IMR-90 (cell line): ENCODE measurements around the gene CC2D2A. TPM values are rescaled to one million over a fixed set of nuclear protein-coding genes. Genes with fewer than 3 reads are reported as not detected.

Experiments used
- ATAC-seq: fragments of 200-7000 bp; cut with Tn5 transposase; 2 replicates; pipeline ENCODE4 v1.9.1; 2020; ENCODE audit warnings: low read depth, mild to moderate bottlenecking, moderate library complexity
- BruUV-seq: library from RNA; stranded (reverse); fragments of 400-500 nt; replicated peaks from 2 replicates; lab custom pipeline; 2021; lab: Mats Ljungman, UMichigan
- CTCF ChIA-PET: fragments of 300-600 bp; formaldehyde crosslinking; extraction: SDS; loops from one replicate; lab custom pipeline; 2021; ENCODE audit warnings: antibody characterized with exemption; lab: Yijun Ruan, JAX
- POLR2A ChIA-PET: fragments of 300-600 bp; sonication (Branson Sonifier 250); formaldehyde crosslinking; loops from one replicate; lab custom pipeline; 2022; ENCODE audit warnings: antibody characterized with exemption; ENCODE audit not compliant: unreplicated experiment; lab: Charles Lee
- DNase-seq: peaks from one replicate; pipeline ENCODE4 v3.0.0; 2013
- H2AFZ ChIP-seq: replicated peaks from 2 replicates; pipeline ENCODE3; 2013; ENCODE audit warnings: low read length, mild to moderate bottlenecking; ENCODE audit not compliant: poor library complexity
- H2AK5ac ChIP-seq: 2 replicates; pipeline ENCODE4 v1.6.1; 2013; ENCODE audit warnings: low read depth, low read length, inconsistent platforms
- H2AK9ac ChIP-seq: replicated peaks from 2 replicates; pipeline ENCODE3; 2013; ENCODE audit warnings: mild to moderate bottlenecking, low read depth, low read length, moderate library complexity; ENCODE audit not compliant: poor library complexity
- H2BK120ac ChIP-seq: 2 replicates; pipeline ENCODE4 v1.6.1; 2013; ENCODE audit warnings: low read depth, low read length, inconsistent platforms
- H2BK15ac ChIP-seq: 3 replicates; pipeline ENCODE4 v1.6.1; 2013; ENCODE audit warnings: low read depth, low read length, inconsistent platforms
- H2BK20ac ChIP-seq: 2 replicates; pipeline ENCODE4 v1.6.1; 2013; ENCODE audit warnings: low read depth, mild to moderate bottlenecking, inconsistent platforms, low read length, moderate library complexity
- H2BK5ac ChIP-seq: 2 replicates; pipeline ENCODE4 v1.6.1; 2013; ENCODE audit warnings: mild to moderate bottlenecking, low read depth, low read length, inconsistent platforms; ENCODE audit not compliant: poor library complexity, severe bottlenecking
- H3K14ac ChIP-seq: replicated peaks from 2 replicates; pipeline ENCODE4 v1.6.1; 2013; ENCODE audit warnings: low read depth, low read length, inconsistent platforms
- H3K18ac ChIP-seq: 2 replicates; pipeline ENCODE4 v1.6.1; 2013; ENCODE audit warnings: low read depth, low read length, control low read depth
- H3K23ac ChIP-seq: 2 replicates; pipeline ENCODE4 v1.6.1; 2013; ENCODE audit warnings: low read depth, low read length, inconsistent platforms
- H3K27ac ChIP-seq: 2 replicates; pipeline ENCODE4 v1.5.1; 2013; ENCODE audit warnings: mild to moderate bottlenecking, control low read depth, low read length; ENCODE audit not compliant: insufficient read depth
- H3K27me3 ChIP-seq: 2 replicates; pipeline ENCODE4 v1.6.1; 2013; ENCODE audit warnings: low read length; ENCODE audit not compliant: control insufficient read depth, insufficient read depth
- H3K36me3 ChIP-seq: 2 replicates; pipeline ENCODE4 v1.6.1; 2013; ENCODE audit warnings: low read length, mixed read lengths; ENCODE audit not compliant: control insufficient read depth, insufficient read depth
- H3K4ac ChIP-seq: 2 replicates; pipeline ENCODE4 v1.6.1; 2013; ENCODE audit warnings: low read depth, low read length, inconsistent platforms
- H3K4me1 ChIP-seq: 2 replicates; pipeline ENCODE4 v1.6.1; 2013; ENCODE audit warnings: low read length, mixed read lengths; ENCODE audit not compliant: control insufficient read depth, insufficient read depth
- H3K4me2 ChIP-seq: 2 replicates; pipeline ENCODE4 v1.6.1; 2013; ENCODE audit warnings: low read depth, mild to moderate bottlenecking, control low read depth, low read length, moderate library complexity
- H3K4me3 ChIP-seq: 2 replicates; pipeline ENCODE4 v1.5.1; 2013; ENCODE audit warnings: low read depth, mild to moderate bottlenecking, control low read depth, low read length, moderate library complexity; ENCODE audit not compliant: insufficient read depth
- H3K56ac ChIP-seq: 2 replicates; pipeline ENCODE4 v1.6.1; 2013; ENCODE audit warnings: low read length, inconsistent platforms; ENCODE audit not compliant: insufficient read depth; ENCODE audit errors: extremely low read depth
- H3K79me1 ChIP-seq, 2 experiments: 2 replicates each; pipeline ENCODE4 v1.6.1; 2013; ENCODE audit warnings: low read length in 2 of 2, inconsistent platforms in 1 of 2, low read depth in 1 of 2
- H3K9ac ChIP-seq: 2 replicates; pipeline ENCODE4 v1.6.1; 2013; ENCODE audit warnings: low read depth, low read length, control low read depth
- H3K9me1 ChIP-seq: 2 replicates; pipeline ENCODE4 v1.6.1; 2013; ENCODE audit warnings: low read length, inconsistent platforms; ENCODE audit not compliant: insufficient read depth
- H3K9me3 ChIP-seq: 2 replicates; pipeline ENCODE4 v1.6.1; 2013; ENCODE audit warnings: low read length; ENCODE audit not compliant: control insufficient read depth, insufficient read depth
- H4K20me1 ChIP-seq: 2 replicates; pipeline ENCODE4 v1.6.1; 2013; ENCODE audit warnings: low read length, inconsistent platforms; ENCODE audit not compliant: insufficient read depth
- H4K5ac ChIP-seq: 2 replicates; pipeline ENCODE4 v1.6.1; 2013; ENCODE audit warnings: mild to moderate bottlenecking, low read depth, low read length, control low read depth
- H4K8ac ChIP-seq, 2 experiments: 2 replicates each; pipeline ENCODE4 v1.6.1; 2013; ENCODE audit warnings: low read depth in 2 of 2, low read length in 2 of 2, control low read depth in 1 of 2, inconsistent platforms in 1 of 2
- H4K91ac ChIP-seq: 2 replicates; pipeline ENCODE4 v1.6.1; 2013; ENCODE audit warnings: low read depth, low read length, inconsistent platforms; ENCODE audit not compliant: insufficient read depth
- CHD1 ChIP-seq: IDR thresholded peaks from 2 replicates; pipeline ENCODE4 v1.6.1; 2012; ENCODE audit warnings: low read depth, low read length, improper control_type of control experiment
- ELK1 ChIP-seq: fragments of 150-350 bp; IDR thresholded peaks from 2 replicates; pipeline ENCODE4 v1.6.1; 2016; ENCODE audit warnings: low read depth, mild to moderate bottlenecking, low read length, moderate library complexity, borderline replicate concordance
- FOS ChIP-seq: fragments of 150-350 bp; IDR thresholded peaks from 2 replicates; pipeline ENCODE4 v1.6.1; 2016; ENCODE audit warnings: low read depth, low read length
- MXI1 ChIP-seq: IDR thresholded peaks from 2 replicates; pipeline ENCODE4 v1.6.1; 2012; ENCODE audit warnings: low read depth, mild to moderate bottlenecking, low read length, moderate library complexity, borderline replicate concordance
- NFE2L2 ChIP-seq: fragments of 150-350 bp; IDR thresholded peaks from 2 replicates; pipeline ENCODE4 v1.6.1; 2016; ENCODE audit warnings: low read depth, mild to moderate bottlenecking, low read length
- POLR2A ChIP-seq: IDR thresholded peaks from 2 replicates; pipeline ENCODE4 v1.6.1; 2012; ENCODE audit warnings: mild to moderate bottlenecking, low read depth, low read length
- RCOR1 ChIP-seq: IDR thresholded peaks from 2 replicates; pipeline ENCODE4 v1.6.1; 2012; ENCODE audit warnings: mild to moderate bottlenecking, low read length, improper control_type of control experiment; ENCODE audit not compliant: insufficient replicate concordance
- whole genome bisulfite sequencing, 2 experiments: methylation state at CpG; one replicate each; pipeline versions ENCODE4 v1.1.5 to v1.1.7; 2013; ENCODE audit warnings: missing lambda C conversion rate in 2 of 2; ENCODE audit not compliant: insufficient read length in 1 of 2; ENCODE audit errors: extremely low coverage in 2 of 2; 5-methylcytosine and 5-hydroxymethylcytosine counted together
- dilution Hi-C: fragments of 300-500 bp; cut with HindIII; formaldehyde crosslinking; loops from one replicate; pipeline ENCODE4 v1.14.3; 2018; ENCODE audit warnings: low sequenced_read_pairs; ENCODE audit not compliant: unreplicated experiment
- in situ Hi-C: fragments of 300-500 bp; cut with MboI; formaldehyde crosslinking; loops from 3 replicates; pipeline ENCODE4 v1.14.3; 2019; ENCODE audit warnings: low sequenced_read_pairs, inconsistent platforms, mixed read lengths
- intact Hi-C: fragments of 100-400 bp; cut with micrococcal nuclease; formaldehyde crosslinking; loops from 2 replicates; pipeline ENCODE4 v1.10.0; 2022
- polyA plus RNA-seq, 3 experiments: library from polyadenylated mRNA; depleted of rRNA; stranded (reverse); fragments of >200 nt; gene quantifications; 2 replicates each; pipeline ENCODE4 v1.2.3, GENCODE V29; 2012; ENCODE audit warnings: low replicate concordance in 1 of 3
- total RNA-seq: library from RNA; depleted of rRNA; stranded (reverse); fragments of >200 nt; gene quantifications from 2 replicates; pipeline ENCODE4 v1.2.3, GENCODE V29; 2012

CC2D2A gene
- total and polyA plus RNA-seq, 2 of the 4 experiments (the other 2 are of a cell fraction): 20.8 to 26.3 TPM

- H3K18ac ChIP-seq: no peak overlapping the region
- no peaks in the 10 kb centered on the region for H3K4me1 ChIP-seq
- H4K8ac ChIP-seq: no peak overlapping the region
- TF ChIP-seq RCOR1 (no peak), MXI1 (no peak), POLR2A (no peak), ELK1 (no peak), NFE2L2 (no peak), CHD1 (no peak), FOS (no peak)
- ATAC-seq (no peak), DNase-seq (no peak)
- no peak overlapping the region for H3K56ac ChIP-seq
- ChIA-PET POLR2A (no interaction called here), CTCF (no interaction called here)
- H4K5ac ChIP-seq: no peak overlapping the region
- H2BK15ac ChIP-seq: no peak overlapping the region
- H3K4me3 ChIP-seq: no peak overlapping the region
- in situ Hi-C loops: no loop called here
- H4K91ac ChIP-seq: no peak overlapping the region
- no peak overlapping the region for H3K4me2 ChIP-seq
- H3K23ac ChIP-seq: no peak overlapping the region
- H3K14ac ChIP-seq: no peak overlapping the region
- H3K4ac ChIP-seq: no peak overlapping the region
- H3K36me3 ChIP-seq: peaks cover 9% of the 10 kb centered on the region; the same call in 1 of the 2 replicates
- no TSS peak for BruUV-seq
- no peak overlapping the region for H2BK120ac ChIP-seq
- no peak overlapping the region for H2AK5ac ChIP-seq
- dilution Hi-C loops: no loop called here
- intact Hi-C loops: no loop called here
- no peaks in the 10 kb centered on the region for H3K27me3 ChIP-seq
- H3K9ac ChIP-seq: no peak overlapping the region
- H2BK20ac ChIP-seq: no peak overlapping the region
- WGBS, 2 experiments: 88 to 100% methylated on average over 1 to 2 of the region's 3 CpGs
- H3K79me1 ChIP-seq: peaks cover 4 to 6% of the 10 kb centered on the region in 2 experiments; a peak in 2 of 4 replicates
- H3K27ac ChIP-seq: no peak overlapping the region
- no peak overlapping the region for H2AK9ac ChIP-seq
- H4K20me1 ChIP-seq: no peaks in the 10 kb centered on the region
- H3K9me3 ChIP-seq: no peaks in the 10 kb centered on the region
- H3K9me1 ChIP-seq: peaks cover 1% of the 10 kb centered on the region; the same call in 1 of the 2 replicates
- H2BK5ac ChIP-seq: no peak overlapping the region
- no peak overlapping the region for H2AFZ ChIP-seq
Measured at GRCh38 chr4:15592799-15593198, 123.1 kb downstream of the CC2D2A start.
